ENCODE measurements around the gene UBE2H.
"Not testable (repeated sequence)": the region's sequence is repeated elsewhere in the genome, so short reads cannot be mapped to it uniquely, and the experiment has no call there.

The UBE2H gene

GRCh38 chr7:129836983-129837382, 115.8 kb downstream of the UBE2H start:
- H3K4me3 ChIP-seq (replicated peaks; ENCODE audit: insufficient read depth, low read length): no peak overlapping the region
- no peak for TF ChIP-seq CTCF (IDR thresholded peaks at IDR 0.05; ENCODE audit: insufficient read depth, low read length)
- TF ChIP-seq GABPA (IDR thresholded peaks at IDR 0.05; ENCODE audit: low read depth): no peak
- no peak for TF ChIP-seq POLR2AphosphoS5 (IDR thresholded peaks at IDR 0.05; ENCODE audit: low read depth)
- no peak for TF ChIP-seq SPI1 (IDR thresholded peaks at IDR 0.05; ENCODE audit: borderline replicate concordance, low read depth)
- no peak for TF ChIP-seq REST (IDR thresholded peaks at IDR 0.05; ENCODE audit: insufficient replicate concordance, low read depth)
- no peaks in the 10 kb centered on the region for H3K27me3 ChIP-seq (ENCODE audit: insufficient read depth, poor library complexity, severe bottlenecking)
- no peak overlapping the region for H3K27ac ChIP-seq (replicated peaks)
- no peak for DNase-seq (ENCODE audit: low read depth in 1 of 2, low spot score in 1 of 2)

- no peak overlapping the region for H3K27ac ChIP-seq (replicated peaks)
- no peak for DNase-seq (ENCODE audit: low read depth in 1 of 2, low spot score in 1 of 2)
- no peaks in the 10 kb centered on the region for H3K27me3 ChIP-seq (ENCODE audit: insufficient read depth, poor library complexity, severe bottlenecking)
- no peak overlapping the region for H3K4me3 ChIP-seq (replicated peaks; ENCODE audit: insufficient read depth, low read length)
- TF ChIP-seq CTCF (IDR thresholded peaks at IDR 0.05; ENCODE audit: insufficient read depth, low read length) (no peak), SPI1 (IDR thresholded peaks at IDR 0.05; ENCODE audit: borderline replicate concordance, low read depth) (no peak)
Observed at GRCh38 chr7:129835569-129835968, 117.2 kb downstream of the UBE2H start.

- H3K27me3 ChIP-seq (ENCODE audit: insufficient read depth, poor library complexity, severe bottlenecking); H3K27ac ChIP-seq (replicated peaks); DNase-seq (ENCODE audit: low read depth in 1 of 2, low spot score in 1 of 2); H3K4me3 ChIP-seq (replicated peaks; ENCODE audit: insufficient read depth, low read length): not testable (repeated sequence)
Observed at GRCh38 chr7:129833353-129833752, 119.4 kb downstream of the UBE2H start.

- Histone ChIP-seq H3K4me3 (replicated peaks; ENCODE audit: insufficient read depth, low read length) (no peak overlapping the region), H3K27ac (replicated peaks) (no peak overlapping the region), H3K27me3 (ENCODE audit: insufficient read depth, poor library complexity, severe bottlenecking) (no peaks in the 10 kb centered on the region)
- TF ChIP-seq POLR2AphosphoS5 (IDR thresholded peaks at IDR 0.05; ENCODE audit: low read depth): no peak
- no peak for TF ChIP-seq SPI1 (IDR thresholded peaks at IDR 0.05; ENCODE audit: borderline replicate concordance, low read depth)
- no peak for TF ChIP-seq GABPA (IDR thresholded peaks at IDR 0.05; ENCODE audit: low read depth)
- no peak for TF ChIP-seq REST (IDR thresholded peaks at IDR 0.05; ENCODE audit: insufficient replicate concordance, low read depth)
- TF ChIP-seq CTCF (IDR thresholded peaks at IDR 0.05; ENCODE audit: insufficient read depth, low read length): no peak
- DNase-seq (ENCODE audit: low read depth in 1 of 2, low spot score in 1 of 2): no peak
Observed at GRCh38 chr7:129832701-129833227, 120.0 kb downstream of the UBE2H start.
